CD4-positive, alpha-beta T cell treated with Interleukin-17A for 1 hour (primary cell): ENCODE results near the gene P3H3.

Experiments used
- DNase-seq: peaks from one replicate; pipeline ENCODE4 v3.0.0-alpha.2; 2020

The P3H3 gene

GRCh38 chr12:6826734-6827436 is 1.3 kb upstream of the P3H3 start:
- DNase-seq: no peak

DNA sequence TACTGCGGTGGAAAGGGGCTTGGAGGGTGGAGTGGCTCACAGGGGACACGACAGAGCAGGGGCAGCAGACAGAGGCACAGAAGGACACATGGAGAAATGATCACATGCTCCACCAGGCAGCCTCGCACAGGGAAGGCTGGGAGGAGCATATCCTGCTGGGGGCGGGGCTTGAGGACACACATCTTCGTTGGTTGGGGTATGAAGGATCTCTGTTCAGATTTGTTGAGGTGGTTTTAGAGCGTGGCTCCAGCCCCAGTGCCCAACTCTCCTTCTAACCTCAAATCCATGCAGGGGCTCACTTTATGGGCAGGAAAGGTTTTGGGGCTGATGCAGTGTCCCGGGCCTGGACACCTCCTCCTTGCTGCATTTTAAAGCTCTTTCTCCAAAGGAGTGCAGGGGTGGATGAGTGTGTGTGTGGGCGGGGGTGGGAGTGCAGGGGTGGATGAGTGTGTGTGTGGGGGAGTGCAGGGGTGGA is 733 bp upstream of the P3H3 start:
- DNase-seq: peak; percentile 45

DNA sequence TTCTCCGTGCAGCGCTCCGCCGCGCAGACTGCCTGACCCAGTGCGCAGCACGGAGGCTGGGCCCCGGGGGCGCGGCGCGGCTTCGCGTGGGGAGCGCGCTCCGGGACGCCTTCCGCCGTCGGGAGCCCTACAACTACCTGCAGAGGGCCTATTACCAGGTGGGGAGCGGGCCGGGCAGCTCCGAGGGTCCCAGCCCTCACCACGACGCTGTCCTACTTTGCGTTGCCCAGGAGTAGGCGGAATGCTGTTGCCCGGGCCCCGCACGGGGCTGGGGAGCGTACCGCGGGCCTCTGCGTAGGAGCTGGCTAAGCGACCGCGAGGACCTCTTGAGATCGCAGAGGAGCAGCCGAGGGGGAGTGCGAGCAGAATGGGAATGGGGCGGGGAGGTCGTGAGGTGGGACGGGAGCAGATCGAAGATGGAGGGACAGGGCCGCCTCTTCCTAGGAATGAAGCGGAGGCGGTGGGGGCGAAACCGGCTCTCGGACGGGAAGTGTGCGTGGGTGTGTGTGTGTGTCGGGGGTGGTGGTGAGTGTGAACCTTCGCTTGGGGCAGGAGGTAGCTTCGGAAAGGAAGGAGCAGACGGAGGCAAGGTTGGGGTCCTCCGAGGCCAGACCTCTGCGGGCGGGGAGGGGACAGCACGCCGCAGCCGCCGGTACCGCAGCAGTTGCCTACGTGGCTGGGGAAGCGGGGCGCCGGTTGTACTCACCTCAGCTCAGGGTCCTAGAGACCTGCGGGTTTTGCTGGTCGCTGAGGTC is 751 bp downstream of the P3H3 start:
- DNase-seq: peak; percentile 44

DNA sequence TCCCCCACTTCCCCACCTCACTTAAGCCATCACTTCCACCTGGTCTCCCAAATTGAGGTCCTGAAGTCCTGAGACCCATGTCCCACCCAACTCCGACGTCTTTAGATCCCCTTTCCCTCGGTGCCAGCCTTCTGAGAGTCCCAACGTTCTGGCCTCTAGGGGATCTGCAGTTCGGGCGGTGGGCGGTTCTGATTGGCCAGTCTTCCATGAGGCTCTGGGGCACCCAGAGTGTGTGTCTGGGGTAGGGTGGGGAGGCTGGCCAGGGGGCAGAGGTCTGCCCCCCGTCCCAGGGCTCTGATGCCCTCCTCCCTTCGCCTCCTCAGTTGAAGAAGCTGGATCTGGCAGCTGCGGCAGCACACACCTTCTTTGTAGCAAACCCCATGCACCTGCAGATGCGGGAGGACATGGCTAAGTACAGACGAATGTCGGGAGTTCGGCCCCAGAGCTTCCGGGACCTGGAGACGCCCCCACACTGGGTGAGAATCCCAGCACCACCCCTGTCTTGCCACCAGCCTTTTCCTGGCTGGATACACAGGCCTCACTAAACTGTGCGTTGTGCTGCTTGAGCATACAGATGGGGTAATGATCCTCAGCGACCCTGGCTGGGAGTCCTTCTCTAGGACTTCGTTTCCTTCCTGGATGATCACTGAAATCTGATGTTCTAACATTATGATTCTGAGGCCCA is 1.5 kb downstream of the P3H3 start:
- DNase-seq: no peak

DNA sequence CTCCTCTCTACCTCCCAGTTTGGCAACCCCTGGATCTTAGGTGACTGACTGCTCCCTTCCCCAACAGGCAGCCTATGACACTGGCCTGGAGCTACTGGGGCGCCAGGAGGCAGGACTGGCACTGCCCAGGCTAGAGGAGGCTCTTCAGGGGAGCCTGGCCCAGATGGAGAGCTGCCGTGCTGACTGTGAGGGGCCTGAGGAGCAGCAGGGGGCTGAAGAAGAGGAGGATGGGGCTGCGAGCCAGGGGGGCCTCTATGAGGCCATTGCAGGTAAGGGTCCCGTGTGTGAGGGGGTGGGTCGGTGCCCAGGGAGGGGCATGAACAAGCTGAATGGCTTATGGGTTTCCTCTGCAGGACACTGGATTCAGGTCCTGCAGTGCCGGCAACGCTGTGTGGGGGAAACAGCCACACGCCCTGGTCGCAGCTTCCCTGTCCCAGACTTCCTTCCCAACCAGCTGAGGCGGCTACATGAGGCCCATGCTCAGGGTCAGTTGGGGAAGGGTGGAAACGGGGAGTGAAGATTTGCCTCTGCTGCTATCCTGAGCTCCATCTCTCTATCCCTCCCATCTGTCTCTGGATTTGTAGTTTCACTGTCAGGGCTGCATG is 2.2 kb downstream of the P3H3 start:
- DNase-seq: no peak

DNA sequence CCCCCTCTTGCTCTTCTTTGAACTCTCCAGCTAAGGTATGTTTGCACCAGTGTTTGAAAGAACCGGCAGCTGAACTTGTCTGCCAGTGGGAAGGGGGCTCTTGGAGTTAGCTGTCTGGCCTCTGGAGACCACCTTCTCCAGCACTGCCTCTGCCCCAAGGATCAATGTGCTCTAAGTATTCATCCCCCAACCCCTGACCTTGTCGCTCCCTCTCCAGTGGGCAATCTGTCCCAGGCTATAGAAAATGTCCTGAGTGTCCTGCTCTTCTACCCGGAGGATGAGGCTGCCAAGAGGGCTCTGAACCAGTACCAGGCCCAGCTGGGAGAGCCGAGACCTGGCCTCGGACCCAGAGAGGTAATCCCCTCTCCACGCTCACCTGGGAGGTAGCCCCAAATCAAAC is 2.8 kb downstream of the P3H3 start:
- DNase-seq: no peak

DNA sequence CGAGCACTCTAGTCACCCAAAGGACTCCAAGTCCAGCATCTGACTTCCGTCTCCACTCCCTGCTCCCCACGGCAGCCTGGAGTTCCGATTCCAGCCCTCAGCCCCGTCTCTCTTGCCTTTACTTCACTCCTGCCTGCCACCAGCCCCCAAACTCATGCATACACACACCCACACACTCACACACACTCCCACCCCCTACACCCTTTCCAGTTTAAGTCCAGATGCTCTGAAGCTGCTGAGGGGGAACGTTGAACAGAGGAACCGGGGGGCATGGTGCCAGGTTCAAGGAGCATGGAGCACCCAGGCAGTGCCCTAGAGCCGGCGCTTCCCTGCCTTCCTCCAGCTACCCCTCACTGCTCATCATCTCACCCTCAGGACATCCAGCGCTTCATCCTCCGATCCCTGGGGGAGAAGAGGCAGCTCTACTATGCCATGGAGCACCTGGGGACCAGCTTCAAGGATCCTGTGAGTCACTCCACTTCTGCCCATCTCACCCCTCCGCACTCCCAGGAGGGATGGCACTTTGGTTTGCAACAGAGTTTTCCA is 3.3 kb downstream of the P3H3 start:
- DNase-seq: no peak

DNA sequence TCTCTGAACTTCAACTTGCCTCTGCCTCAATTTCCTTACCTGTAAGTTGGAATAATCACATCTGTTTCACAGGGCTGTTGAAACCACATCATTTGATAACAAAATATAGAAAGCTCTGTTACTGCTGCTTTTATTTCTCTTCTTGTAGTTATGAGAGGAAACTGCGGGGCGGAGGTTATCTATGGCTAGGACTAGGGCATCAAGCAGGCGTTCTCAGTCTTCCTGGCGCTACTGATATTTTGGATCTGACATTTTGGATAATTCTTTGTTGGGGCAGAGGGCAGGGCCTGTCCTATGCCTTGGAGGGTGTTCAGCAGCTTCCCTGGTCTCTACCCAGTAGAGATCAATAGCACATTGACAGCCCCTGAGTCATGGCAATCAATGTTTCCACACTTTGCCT is 3.9 kb downstream of the P3H3 start:
- no peak for DNase-seq

DNA sequence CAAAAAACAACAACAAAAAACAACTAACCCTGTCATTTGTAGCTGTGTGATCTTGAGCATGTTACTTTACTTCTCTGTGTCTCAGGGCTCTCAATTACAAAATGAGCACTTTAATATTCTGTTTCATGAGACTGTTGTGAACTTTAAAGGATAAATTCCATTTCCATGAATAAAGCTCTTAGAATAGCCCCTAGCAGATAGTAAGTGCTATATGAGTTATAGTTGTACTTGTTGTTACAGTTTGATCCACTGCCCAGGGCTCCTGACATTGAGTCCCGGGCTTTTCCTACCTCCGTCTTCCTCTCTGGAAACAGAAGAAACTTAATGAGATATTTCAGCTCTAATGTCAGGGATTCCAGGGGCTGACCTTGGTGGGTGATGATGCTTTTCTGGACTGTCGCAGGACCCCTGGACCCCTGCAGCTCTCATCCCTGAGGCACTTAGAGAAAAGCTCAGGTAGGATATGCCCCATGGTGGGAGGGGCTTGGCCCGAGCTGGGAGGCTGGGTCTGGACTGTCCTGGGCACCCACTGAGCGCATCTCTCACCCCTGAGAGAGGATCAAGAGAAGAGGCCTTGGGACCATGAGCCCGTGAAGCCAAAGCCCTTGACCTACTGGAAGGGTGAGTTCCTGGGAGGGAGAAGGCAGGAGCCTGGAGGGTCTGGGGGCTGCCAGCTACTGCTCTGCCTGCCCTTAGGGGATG is 5.1 kb downstream of the P3H3 start:
- no peak for DNase-seq

DNA sequence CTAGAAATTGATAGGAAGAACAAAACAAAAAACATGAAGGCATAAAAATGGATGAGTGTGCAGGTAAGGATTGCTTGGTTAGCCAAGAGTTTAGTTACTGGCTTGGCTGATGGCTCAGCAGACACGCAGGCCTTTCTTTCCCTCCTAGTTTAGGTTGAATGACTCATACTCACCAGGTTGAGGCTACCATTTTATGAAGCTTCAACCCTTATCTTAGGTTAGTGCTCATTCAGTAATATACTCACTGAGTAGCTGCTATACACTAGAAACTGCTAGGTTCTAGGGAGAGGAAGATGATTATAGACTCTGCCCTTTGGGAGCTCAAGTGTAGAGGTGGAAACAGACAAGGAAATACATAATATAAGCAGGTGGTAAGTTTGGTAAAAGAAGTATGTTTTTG is 6.0 kb downstream of the P3H3 start:
- no peak for DNase-seq

GRCh38 chr12:6834873-6835272 is 6.7 kb downstream of the P3H3 start:
- no peak for DNase-seq

DNA sequence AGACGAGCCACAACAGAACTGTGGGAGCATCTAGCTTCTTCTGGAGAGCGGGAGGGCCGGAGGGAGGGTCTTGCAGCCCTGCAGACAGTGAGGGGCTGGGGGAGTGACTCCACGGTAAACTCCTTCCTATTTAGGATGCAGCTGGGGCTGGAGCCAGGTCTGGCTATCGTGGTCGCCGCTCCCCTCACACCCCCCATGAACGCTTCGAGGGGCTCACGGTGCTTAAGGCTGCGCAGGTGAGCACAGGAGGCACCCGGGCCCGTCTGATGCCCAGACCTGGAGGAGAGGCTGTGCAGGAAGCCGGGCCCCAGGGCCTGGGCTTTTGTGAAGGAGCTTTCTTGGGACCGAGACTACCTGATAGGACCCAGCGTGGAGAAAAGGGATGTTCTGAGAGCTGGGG is 8.6 kb downstream of the P3H3 start:
- no peak for DNase-seq

DNA sequence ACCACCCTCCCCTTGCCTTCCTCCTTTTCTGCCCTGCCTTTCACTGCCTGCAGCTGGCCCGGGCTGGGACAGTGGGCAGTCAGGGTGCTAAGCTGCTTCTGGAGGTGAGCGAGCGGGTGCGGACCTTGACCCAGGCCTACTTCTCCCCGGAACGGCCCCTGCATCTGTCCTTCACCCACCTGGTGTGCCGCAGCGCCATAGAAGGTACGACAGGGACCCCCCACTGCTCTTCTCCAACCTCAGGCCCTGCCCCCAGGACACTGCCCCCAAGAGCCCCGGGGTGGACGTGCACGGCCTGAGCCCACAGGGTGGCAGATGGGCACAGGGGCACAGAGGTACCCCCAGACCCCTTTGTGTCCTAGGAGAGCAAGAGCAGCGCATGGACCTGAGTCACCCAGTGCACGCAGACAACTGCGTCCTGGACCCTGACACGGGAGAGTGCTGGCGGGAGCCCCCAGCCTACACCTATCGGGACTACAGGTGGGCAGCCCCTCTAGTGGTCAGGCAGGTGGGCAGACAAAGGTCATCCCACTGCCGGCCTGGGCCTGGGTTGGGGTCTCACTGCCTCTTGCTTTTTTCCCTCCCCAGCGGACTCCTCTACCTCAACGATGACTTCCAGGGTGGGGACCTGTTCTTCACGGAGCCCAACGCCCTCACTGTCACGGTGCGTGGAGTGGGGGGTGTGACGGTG is 9.3 kb downstream of the P3H3 start:
- no peak for DNase-seq

GRCh38 chr12:6838854-6839253 is 10.6 kb downstream of the P3H3 start:
- no peak for DNase-seq

DNA sequence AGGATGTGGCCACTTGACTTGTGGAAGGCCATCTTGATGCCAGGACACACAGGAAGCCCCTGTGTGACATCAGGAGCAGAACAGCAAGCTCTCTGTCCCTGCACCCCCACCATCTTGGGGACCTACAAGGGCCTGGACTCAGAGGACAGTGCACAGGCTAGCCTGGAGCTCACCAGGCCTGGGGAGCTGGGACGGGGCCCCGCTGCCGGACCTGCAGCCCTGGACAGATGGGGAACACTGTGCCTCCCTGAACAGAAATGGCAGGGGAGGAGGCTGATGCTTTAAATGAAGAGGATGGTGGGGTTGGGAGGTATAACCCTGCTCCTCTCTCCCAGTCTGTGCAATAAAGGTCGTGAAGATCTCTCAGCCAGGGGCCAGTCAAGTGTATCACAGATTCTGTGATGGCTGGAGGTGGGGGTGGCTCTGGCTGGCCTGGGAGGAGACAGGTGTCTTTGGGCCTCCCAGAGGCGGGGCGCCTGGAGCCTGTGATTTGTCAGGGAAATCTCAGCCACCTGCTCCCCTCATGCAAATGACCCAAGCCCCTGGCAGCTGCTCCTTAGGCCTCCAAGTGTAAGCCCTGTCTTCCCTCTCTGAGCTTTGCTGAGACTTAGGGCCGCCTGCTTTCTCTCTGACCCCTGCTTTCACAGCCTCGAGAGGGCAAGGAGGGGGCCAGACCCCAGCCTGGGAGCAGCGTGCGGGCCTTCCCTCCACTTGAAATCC is 11.4 kb downstream of the P3H3 start:
- no peak for DNase-seq

- DNase-seq: no peak
Measured at GRCh38 chr12:6840330-6840729, 12.1 kb downstream of the P3H3 start.

GRCh38 chr12:6840761-6841515 is 12.7 kb downstream of the P3H3 start, which contains the start of gene GNB3:
GNB3 (plus strand) TSS chr12:6840925; CDS start chr12:6841288, 363 bp downstream.
- no peak for DNase-seq

DNA sequence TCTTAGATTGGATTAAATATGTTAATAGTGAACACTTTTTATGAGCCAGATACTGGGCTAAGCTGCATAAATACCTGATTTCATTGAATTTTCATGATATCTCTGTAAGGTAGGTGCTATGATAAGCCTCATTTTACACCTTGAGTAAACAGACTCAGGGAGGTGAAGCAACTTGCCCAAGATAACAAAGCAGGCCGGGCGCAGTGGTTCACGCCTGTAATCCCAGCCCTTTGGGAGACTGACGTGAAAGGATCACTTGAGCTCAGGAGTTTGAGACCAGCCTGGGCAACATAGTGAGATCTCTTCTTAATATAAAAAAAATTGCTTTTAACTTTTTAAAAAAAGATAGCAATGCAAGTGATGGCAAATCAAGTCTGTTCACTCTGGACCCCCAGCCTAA is 13.9 kb downstream of the P3H3 start:
- no peak for DNase-seq

GRCh38 chr12:6843118-6843902 is 15.1 kb downstream of the P3H3 start:
- DNase-seq: no peak

DNA sequence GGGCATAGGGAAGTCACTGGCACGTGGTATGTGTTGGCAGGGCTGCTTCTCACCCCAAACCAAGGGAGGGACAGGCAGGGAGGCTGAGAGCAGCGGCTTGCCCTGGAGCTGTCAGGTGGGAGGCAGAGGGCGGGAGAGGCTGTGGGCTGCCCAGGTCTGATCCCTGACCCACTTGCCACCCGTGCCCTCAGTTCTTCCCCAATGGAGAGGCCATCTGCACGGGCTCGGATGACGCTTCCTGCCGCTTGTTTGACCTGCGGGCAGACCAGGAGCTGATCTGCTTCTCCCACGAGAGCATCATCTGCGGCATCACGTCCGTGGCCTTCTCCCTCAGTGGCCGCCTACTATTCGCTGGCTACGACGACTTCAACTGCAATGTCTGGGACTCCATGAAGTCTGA is 17.2 kb downstream of the P3H3 start:
- DNase-seq: no peak
